Activated CD8-positive, alpha-beta T cell treated with anti-CD3 and anti-CD28 coated beads for 36 hours (primary cell): ENCODE results near the gene DEFB116. TPM values are rescaled to one million over a fixed set of nuclear protein-coding genes. Genes with fewer than 3 reads are reported as not detected.

Source experiments
- ATAC-seq: fragments of 200-7000 bp; cut with Tn5 transposase; one replicate; pipeline ENCODE4 v1.10.0; 2021; ENCODE audit warnings: mild to moderate bottlenecking, moderate library complexity
- CTCF ChIA-PET: fragments of 350-600 bp; sonication (Branson Sonifier 250); formaldehyde crosslinking; loops from one replicate; lab custom pipeline; 2021; ENCODE audit warnings: antibody characterized with exemption; lab: Charles Lee
- POLR2A ChIA-PET: fragments of 350-600 bp; sonication (Branson Sonifier 250); formaldehyde crosslinking; loops from one replicate; lab custom pipeline; 2021; ENCODE audit warnings: antibody characterized with exemption; lab: Charles Lee
- DNase-seq: peaks from one replicate; pipeline ENCODE4 v3.0.0-alpha.2; 2020
- H3K27ac Mint-ChIP-seq: one replicate; pipeline ENCODE4 v1.8.0; 2021; ENCODE audit warnings: mild to moderate bottlenecking, mixed read lengths
- H3K27me3 Mint-ChIP-seq: one replicate; pipeline ENCODE4 v1.8.0; 2021; ENCODE audit warnings: mixed read lengths
- H3K36me3 Mint-ChIP-seq: one replicate; pipeline ENCODE4 v1.8.0; 2021; ENCODE audit warnings: low read depth, mixed read lengths
- H3K4me1 Mint-ChIP-seq: one replicate; pipeline ENCODE4 v1.8.0; 2021; ENCODE audit warnings: low read depth, mixed read lengths
- H3K4me3 Mint-ChIP-seq: one replicate; pipeline ENCODE4 v1.8.0; 2021; ENCODE audit warnings: mild to moderate bottlenecking, moderate library complexity, mixed read lengths
- H3K9me3 Mint-ChIP-seq: one replicate; pipeline ENCODE4 v1.8.0; 2021; ENCODE audit warnings: mixed read lengths
- intact Hi-C: fragments of 100-400 bp; cut with micrococcal nuclease; formaldehyde crosslinking; loops from one replicate; pipeline ENCODE4 v1.10.0; 2022
- total RNA-seq, 2 experiments: library from RNA; stranded (reverse); gene quantifications; one replicate each; pipeline ENCODE4 v1.2.3, GENCODE V29; 2021
- TF ChIP-seq, protein P1 (sequence below): fragments of 200-600 bp; IDR thresholded peaks from one replicate; pipeline ENCODE4 v1.8.0; 2022; ENCODE audit warnings: antibody characterized with exemption, mild to moderate bottlenecking

Gene DEFB116
- total RNA-seq, 2 experiments from 2014 or later: not detected

DNA sequence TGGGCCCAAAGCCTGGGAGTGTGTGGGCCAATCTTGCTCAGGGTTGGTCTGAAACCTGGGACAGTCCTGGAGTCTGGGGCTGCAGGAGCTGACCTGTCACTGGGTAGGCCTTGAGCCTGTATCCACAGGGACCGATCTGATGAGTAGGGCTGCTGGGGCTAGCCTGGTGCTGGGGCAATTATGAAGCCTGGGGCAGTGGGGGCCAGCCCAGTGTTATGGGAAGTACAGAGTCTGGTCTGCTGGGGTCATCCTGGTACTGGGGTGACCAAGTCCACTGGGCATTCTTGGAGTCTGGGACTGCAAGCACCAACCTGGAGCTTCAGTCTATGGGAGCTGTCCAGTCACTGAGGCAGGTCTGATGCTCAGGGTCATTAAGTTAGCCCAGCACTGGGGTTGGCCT is 30.2 kb downstream of the DEFB116 start:
- H3K27ac Mint-ChIP-seq: no peak overlapping the region
- peaks cover 9% of the 10 kb centered on the region for H3K9me3 Mint-ChIP-seq
- no peaks in the 10 kb centered on the region for H3K36me3 Mint-ChIP-seq
- H3K4me1 Mint-ChIP-seq: no peaks in the 10 kb centered on the region
- TF ChIP-seq, protein P1, sequence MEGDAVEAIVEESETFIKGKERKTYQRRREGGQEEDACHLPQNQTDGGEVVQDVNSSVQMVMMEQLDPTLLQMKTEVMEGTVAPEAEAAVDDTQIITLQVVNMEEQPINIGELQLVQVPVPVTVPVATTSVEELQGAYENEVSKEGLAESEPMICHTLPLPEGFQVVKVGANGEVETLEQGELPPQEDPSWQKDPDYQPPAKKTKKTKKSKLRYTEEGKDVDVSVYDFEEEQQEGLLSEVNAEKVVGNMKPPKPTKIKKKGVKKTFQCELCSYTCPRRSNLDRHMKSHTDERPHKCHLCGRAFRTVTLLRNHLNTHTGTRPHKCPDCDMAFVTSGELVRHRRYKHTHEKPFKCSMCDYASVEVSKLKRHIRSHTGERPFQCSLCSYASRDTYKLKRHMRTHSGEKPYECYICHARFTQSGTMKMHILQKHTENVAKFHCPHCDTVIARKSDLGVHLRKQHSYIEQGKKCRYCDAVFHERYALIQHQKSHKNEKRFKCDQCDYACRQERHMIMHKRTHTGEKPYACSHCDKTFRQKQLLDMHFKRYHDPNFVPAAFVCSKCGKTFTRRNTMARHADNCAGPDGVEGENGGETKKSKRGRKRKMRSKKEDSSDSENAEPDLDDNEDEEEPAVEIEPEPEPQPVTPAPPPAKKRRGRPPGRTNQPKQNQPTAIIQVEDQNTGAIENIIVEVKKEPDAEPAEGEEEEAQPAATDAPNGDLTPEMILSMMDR: no peak
- POLR2A ChIA-PET: no interaction called here
- H3K4me3 Mint-ChIP-seq: no peak overlapping the region
- H3K27me3 Mint-ChIP-seq: no peaks in the 10 kb centered on the region
- DNase-seq: no peak
- CTCF ChIA-PET: no interaction called here
- intact Hi-C loops: no loop called here
- no peak for ATAC-seq

- ChIA-PET CTCF (no interaction called here), POLR2A (interaction anchor here (0.6 kb wide), 1 partner anchor 30 kb away, joined by 3 read pairs; no protein-coding TSS in a partner anchor)
- intact Hi-C loops: no loop called here
- no peaks in the 10 kb centered on the region for H3K4me1 Mint-ChIP-seq
- ATAC-seq (no peak), DNase-seq (no peak)
- no peaks in the 10 kb centered on the region for H3K27me3 Mint-ChIP-seq
- peaks cover 26% of the 10 kb centered on the region for H3K9me3 Mint-ChIP-seq
- no peak overlapping the region for H3K27ac Mint-ChIP-seq
- no peaks in the 10 kb centered on the region for H3K36me3 Mint-ChIP-seq
- TF ChIP-seq, protein P1: no peak
- H3K4me3 Mint-ChIP-seq: no peak overlapping the region
Measured at GRCh38 chr20:31274441-31274840, 33.9 kb downstream of the DEFB116 start.

GRCh38 chr20:31260326-31260932 is 48.0 kb downstream of the DEFB116 start:
- no peak for ATAC-seq
- Mint-ChIP-seq H3K9me3 (peaks cover 5% of the 10 kb centered on the region), H3K27me3 (no peaks in the 10 kb centered on the region), H3K27ac (no peak overlapping the region), H3K4me1 (no peaks in the 10 kb centered on the region), H3K4me3 (no peak overlapping the region), H3K36me3 (no peaks in the 10 kb centered on the region)
- DNase-seq: peak; percentile 3
- intact Hi-C loops: no loop called here
- ChIA-PET POLR2A (no interaction called here), CTCF (interaction anchor here (1.0 to 1.8 kb wide), 4 partner anchors 10 to 54 kb away, joined by 3 to 8 read pairs (median 6); no protein-coding TSS in a partner anchor)
- TF ChIP-seq, protein P1: peak; percentile 55

DNA sequence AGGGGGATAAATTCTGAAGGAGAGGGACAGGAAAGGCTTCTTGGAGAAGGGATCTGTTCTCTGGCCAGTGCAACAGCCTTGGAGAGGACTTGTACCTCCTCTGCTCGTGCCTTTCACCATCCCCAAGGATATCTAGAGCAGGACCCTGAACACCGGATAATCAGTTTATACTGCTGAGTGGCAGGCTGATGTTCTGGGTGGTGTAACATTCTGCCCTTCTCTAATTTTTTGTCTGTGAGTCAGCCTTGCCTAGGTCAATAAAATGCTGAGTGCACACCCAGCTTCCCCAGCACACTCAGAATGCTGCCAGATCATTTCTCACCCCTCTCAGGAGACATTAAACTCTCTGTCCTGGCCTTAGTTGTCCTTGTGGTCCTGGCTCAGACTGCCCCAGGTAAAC is 51.0 kb downstream of the DEFB116 start, which contains the start of gene DEFB115:
DEFB115 (plus strand) TSS at position 301 of the 400 bp plus-strand sequence; CDS start at position 301, 0 bp downstream.
- Mint-ChIP-seq H3K4me1 (no peaks in the 10 kb centered on the region), H3K27ac (no peak within 1 kb of the TSS), H3K4me3 (no peak within 1 kb of the TSS), H3K27me3 (no peaks in the 10 kb centered on the region), H3K36me3 (no peaks in the 10 kb centered on the region), H3K9me3 (peaks cover 5% of the 10 kb centered on the region)
- intact Hi-C loops: no loop called here
- ATAC-seq (no peak), DNase-seq (no peak)
- TF ChIP-seq, protein P1: no peak
- CTCF ChIA-PET: no interaction called here
- POLR2A ChIA-PET: no interaction called here

- intact Hi-C loops: no loop called here
- POLR2A ChIA-PET: no interaction called here
Measured at GRCh38 chr20:31256959-31257358, 51.4 kb downstream of the DEFB116 start.

More at GRCh38 chr20:31256959-31257358, 51.4 kb downstream of the DEFB116 start:
- Mint-ChIP-seq H3K9me3 (peaks cover 5% of the 10 kb centered on the region), H3K27ac (no peak overlapping the region), H3K36me3 (no peaks in the 10 kb centered on the region), H3K27me3 (no peaks in the 10 kb centered on the region), H3K4me1 (no peaks in the 10 kb centered on the region), H3K4me3 (no peak overlapping the region)
- DNase-seq (no peak), ATAC-seq (no peak)
- CTCF ChIA-PET: no interaction called here
- TF ChIP-seq, protein P1: no peak
